OCI-LY1 (cell line): Measurements from ENCODE around the gene TTC1.

ENCODE experiments used
- CTCF ChIP-seq: fragments of 200-600 bp; sonication (generic), shearing (Covaris generic); IDR thresholded peaks from 2 replicates; pipeline ENCODE4 v1.5.1; 2017; ENCODE audit warnings: mild to moderate bottlenecking, antibody characterized with exemption, low read length, moderate library complexity, mixed read lengths
- EZH2 ChIP-seq: fragments of 200-600 bp; sonication (generic), shearing (Covaris generic); IDR thresholded peaks from 2 replicates; pipeline ENCODE4 v1.8.0; 2017; ENCODE audit warnings: borderline replicate concordance, mixed run types, mild to moderate bottlenecking, antibody characterized with exemption, low read length, moderate library complexity, mixed read lengths

GRCh38 chr5:160029540-160030139 lies 20.7 kb downstream of the TTC1 start:
- TF ChIP-seq CTCF (no peak), EZH2 (no peak)
